NOMO-1 (cell line): Measurements from ENCODE around the gene HOXD9.

Experiments used
- DNase-seq, 2 experiments: peaks; one replicate each; lab custom pipeline; 2025; ENCODE audit not compliant: unreplicated experiment in 2 of 2; lab: John Stamatoyannopoulos, UW

The HOXD9 gene

GRCh38 chr2:176152350-176153181 lies 30.0 kb downstream of the HOXD9 start:
- no peak for DNase-seq

DNA sequence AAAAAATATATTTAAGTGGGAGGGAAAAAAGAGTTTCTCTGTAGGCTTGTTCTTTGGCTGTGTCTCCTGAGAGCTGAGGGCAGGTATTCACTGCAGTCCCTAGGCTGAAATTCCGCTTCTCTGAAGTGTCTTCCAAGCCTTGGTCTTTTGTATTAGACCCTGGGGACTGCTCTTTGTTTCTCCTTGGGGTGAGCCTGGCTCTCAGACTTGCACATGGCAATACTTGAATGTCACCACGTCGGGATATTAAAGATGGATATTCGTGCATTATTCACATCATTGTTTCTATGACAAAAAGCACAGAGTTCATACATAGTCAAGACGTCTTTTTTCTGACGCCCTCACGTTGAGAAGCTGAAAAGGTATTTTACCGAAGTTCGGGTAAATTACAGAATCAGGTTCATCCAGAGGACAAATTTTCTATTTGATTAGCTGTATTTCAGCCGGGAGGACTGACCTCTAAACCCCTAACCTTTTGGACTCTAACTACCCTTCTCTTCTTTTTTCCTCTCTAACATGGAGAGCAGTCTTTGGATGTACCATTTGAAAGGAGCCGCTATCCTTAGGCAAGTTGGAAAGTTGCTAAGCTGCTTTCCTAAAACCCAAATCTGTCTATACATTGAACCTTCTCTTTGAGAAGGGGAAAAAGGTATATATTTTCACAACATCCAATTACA lies 32.2 kb downstream of the HOXD9 start:
- DNase-seq, result no peak

DNA sequence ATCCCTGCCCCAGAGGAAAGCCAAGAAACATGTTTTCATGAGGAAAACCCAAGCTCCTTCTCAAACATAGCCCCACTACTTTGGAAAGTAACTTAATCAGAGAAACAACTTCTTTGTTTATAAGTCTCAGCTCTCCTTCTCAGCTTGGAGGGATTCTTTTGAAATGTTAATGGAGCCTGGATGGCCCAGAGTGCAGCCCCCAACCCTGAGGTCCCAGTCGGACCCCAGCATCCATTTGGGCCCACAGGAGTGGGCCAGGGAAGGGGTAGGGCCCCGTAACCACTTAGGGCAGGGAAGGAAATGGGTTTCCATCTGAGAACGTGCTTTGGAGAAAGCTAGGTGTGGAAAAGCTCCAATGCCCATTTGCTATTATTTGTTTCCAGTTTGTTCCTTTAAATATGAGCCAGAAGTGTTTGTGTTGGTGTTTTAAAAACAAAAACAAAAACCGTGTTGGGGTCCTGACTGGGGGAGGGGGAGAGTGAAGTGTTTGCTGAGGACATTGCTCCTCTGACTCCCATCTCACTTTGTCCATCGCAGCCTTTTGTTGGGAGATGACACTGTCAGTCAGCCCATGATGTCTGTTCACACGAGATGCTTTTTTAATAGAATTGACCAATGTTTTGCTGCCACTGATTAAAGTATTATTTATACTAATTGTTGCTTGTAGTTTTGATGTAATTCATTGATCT lies 33.0 kb downstream of the HOXD9 start:
- no peak for DNase-seq

- DNase-seq, result no peak
Measured at GRCh38 chr2:176156301-176156806, 33.8 kb downstream of the HOXD9 start.

GRCh38 chr2:176156807-176157498 lies 34.4 kb downstream of the HOXD9 start, which contains the start of gene HOXD3:
TSS of gene HOXD3 (plus strand) at chr2:176157307. CDS start at chr2:176169115, 11,808 bp downstream.
- DNase-seq, result no peak

DNA sequence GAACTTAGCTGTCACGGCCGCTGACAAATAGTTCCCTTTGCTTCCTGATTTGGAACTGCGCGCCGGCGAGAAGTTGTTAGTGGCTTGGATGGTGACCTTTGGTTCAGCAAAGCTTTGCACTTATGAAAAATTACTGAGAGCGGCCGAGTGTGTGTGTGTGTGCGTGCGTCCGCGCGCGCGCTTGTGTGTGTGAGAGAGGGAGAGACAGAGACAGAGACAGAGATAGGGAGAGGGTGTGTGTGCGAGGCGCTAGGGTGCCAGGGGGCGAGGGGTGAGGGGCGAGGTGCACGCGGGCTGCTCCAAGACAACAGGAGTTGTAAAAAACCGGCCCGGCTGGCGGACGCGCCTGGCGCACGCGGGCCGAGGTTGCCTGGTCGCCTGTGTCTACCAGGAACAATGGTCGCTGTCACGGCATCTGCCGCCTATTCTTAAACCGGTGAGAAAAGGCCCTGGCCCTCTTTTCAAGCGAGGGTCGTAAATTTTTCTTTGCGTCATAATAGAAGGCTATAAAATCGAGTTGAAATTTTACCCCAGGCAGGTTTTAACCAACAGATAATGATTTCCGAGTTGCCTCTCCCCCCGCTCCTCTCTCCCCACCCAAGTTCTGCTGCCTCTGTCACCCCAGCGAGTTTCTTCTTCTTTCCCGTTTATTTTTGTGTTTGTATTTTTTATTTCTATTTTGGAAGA lies 35.1 kb downstream of the HOXD9 start:
- DNase-seq, result no peak

- DNase-seq, result no peak
Measured at GRCh38 chr2:176158186-176158591, 35.7 kb downstream of the HOXD9 start.

GRCh38 chr2:176158855-176159662 lies 36.5 kb downstream of the HOXD9 start:
- DNase-seq, result no peak

DNA sequence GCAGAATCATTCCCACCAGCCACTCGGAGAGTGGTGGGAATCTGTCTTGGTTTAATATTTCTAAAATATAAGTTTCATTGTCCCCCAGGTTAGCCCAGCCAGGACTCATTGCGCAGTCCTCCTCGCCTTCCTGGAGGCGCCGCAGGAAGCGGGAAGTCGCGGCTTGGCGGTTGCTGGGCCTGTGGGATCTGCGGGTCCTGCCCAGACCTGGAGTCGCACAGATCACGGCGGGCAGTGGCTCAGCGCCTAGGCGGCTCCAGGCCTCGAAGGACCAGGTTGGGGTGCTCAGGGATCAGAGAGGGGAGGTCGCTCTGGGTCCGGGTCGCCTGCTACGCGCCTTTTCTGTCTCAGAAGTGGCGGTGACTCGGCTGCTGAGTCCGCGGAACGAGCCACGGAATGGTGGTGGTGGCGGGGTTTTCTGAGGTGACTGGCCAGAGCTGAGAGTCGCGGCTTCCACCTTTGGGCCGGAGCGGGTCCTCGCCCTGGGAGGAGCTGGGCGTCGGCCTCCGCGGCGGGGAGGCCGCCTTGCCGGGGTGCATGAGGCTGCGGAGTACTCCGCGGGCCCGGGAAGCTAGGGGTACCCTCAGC lies 37.2 kb downstream of the HOXD9 start:
- DNase-seq, result no peak

- no peak for DNase-seq
Measured at GRCh38 chr2:176160251-176160985, 37.9 kb downstream of the HOXD9 start.

DNA sequence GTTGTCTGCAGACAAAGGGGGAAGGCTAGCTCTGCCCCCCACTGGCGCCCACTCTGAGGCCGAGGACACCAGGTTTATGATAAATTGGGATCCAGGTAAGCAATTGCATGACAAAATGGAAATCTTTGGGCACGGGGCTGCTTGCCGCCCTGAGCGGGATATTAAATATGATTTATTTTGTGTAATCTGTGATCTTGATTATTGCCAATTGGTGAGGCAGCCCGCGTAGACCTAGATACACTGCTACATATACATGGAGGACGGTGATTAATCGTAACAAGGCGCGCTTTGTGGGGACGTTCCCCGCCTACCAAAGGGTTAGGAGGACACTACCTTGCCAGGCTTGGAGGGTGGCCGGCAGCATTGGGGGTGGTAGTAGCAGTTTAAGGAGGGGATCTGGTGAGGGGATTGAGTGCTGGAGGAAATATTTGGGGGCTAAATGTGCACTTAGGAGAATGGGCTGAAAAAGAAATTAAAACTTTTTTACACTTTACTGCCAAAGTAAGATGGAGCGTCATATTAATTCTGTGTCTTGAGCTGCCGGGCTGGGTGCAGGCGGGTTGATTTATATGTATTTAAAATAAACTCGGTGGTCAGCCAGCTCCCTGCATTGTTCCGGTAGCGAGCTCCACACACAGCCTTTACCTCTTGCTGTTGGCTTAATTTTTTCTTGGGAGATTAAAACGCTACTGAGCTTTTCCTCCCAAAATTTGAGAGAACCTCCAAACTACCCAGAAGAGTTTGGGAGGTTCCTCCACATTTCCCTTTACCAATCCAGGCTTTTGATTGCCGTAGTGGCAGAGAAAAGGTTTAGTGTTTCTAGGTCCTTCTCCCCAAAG lies 38.7 kb downstream of the HOXD9 start:
- DNase-seq, result no peak

GRCh38 chr2:176161825-176162626 lies 39.5 kb downstream of the HOXD9 start:
- DNase-seq, result no peak

DNA sequence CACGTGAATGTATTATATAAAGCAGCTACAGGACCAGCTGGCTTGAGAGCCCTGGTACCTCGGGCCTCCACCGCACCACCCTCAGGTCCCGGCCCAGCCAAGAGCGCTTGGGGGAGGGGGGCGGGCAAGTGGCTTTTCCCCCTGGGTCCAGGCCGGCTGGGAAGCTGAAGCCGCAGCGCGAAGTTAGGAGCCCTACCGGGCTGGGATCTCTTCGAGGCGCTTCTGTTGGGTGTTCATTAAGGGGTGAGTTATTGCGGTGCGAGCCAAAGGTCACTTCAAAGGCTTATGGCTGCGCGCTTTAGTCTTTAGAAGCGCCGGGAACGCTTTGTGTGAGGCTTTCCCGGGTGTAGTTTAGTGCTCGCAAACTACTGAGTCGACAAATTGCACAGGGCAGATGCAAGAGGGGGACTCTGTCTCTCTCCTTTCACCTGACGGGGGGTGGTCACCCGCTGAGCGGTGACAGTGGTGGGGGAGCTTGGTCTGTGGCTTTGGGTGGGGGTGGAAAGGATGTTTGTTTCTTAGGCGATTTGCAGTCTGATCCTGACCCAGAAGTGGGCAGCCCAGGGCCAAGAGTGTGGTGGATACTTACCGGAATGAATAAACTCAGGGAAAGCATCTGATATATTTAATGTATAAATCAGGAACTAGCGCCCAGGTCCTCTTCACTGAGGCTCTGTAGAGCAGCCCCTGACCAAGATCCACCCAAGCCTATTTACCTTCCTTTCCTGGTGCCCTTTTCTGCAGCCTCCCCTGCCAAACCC lies 40.6 kb downstream of the HOXD9 start:
- no peak for DNase-seq

- no peak for DNase-seq
Measured at GRCh38 chr2:176163672-176164056, 41.1 kb downstream of the HOXD9 start.

DNA sequence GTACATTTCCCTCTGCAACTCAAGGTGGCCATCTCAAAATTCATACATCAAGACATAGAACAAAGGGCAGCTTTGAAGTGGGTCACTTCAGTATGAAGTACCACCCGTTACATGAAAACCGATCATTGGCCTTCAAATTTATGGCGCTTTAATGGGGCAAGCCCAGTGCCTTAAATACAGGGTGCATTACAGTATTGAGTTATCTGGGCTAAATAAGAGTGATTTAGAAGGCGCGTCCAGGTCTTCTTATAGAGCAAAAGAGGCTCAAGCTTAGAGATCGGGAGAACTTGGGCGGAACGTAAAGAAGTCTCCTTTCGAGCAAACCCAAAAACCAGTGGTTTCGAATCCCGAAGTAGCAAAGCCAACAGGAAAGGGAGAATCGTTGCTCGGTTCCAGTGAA lies 41.7 kb downstream of the HOXD9 start:
- no peak for DNase-seq
